IMR-90 (cell line): ENCODE measurements around the gene HOXC12. TPM values are rescaled to one million over a fixed set of nuclear protein-coding genes. Genes with fewer than 3 reads are reported as not detected.

ENCODE experiments used
- ATAC-seq: fragments of 200-7000 bp; cut with Tn5 transposase; 2 replicates; pipeline ENCODE4 v1.9.1; 2020; ENCODE audit warnings: low read depth, mild to moderate bottlenecking, moderate library complexity
- BruUV-seq: library from RNA; stranded (reverse); fragments of 400-500 nt; replicated peaks from 2 replicates; lab custom pipeline; 2021; lab: Mats Ljungman, UMichigan
- CTCF ChIA-PET: fragments of 300-600 bp; formaldehyde crosslinking; extraction: SDS; loops from one replicate; lab custom pipeline; 2021; ENCODE audit warnings: antibody characterized with exemption; lab: Yijun Ruan, JAX
- POLR2A ChIA-PET: fragments of 300-600 bp; sonication (Branson Sonifier 250); formaldehyde crosslinking; loops from one replicate; lab custom pipeline; 2022; ENCODE audit warnings: antibody characterized with exemption; ENCODE audit not compliant: unreplicated experiment; lab: Charles Lee
- DNase-seq: peaks from one replicate; pipeline ENCODE4 v3.0.0; 2013
- H2AFZ ChIP-seq: replicated peaks from 2 replicates; pipeline ENCODE3; 2013; ENCODE audit warnings: low read length, mild to moderate bottlenecking; ENCODE audit not compliant: poor library complexity
- H2AK5ac ChIP-seq: 2 replicates; pipeline ENCODE4 v1.6.1; 2013; ENCODE audit warnings: low read depth, low read length, inconsistent platforms
- H2AK9ac ChIP-seq: replicated peaks from 2 replicates; pipeline ENCODE3; 2013; ENCODE audit warnings: mild to moderate bottlenecking, low read depth, low read length, moderate library complexity; ENCODE audit not compliant: poor library complexity
- H2BK120ac ChIP-seq: 2 replicates; pipeline ENCODE4 v1.6.1; 2013; ENCODE audit warnings: low read depth, low read length, inconsistent platforms
- H2BK15ac ChIP-seq: 3 replicates; pipeline ENCODE4 v1.6.1; 2013; ENCODE audit warnings: low read depth, low read length, inconsistent platforms
- H2BK20ac ChIP-seq: 2 replicates; pipeline ENCODE4 v1.6.1; 2013; ENCODE audit warnings: low read depth, mild to moderate bottlenecking, inconsistent platforms, low read length, moderate library complexity
- H2BK5ac ChIP-seq: 2 replicates; pipeline ENCODE4 v1.6.1; 2013; ENCODE audit warnings: mild to moderate bottlenecking, low read depth, low read length, inconsistent platforms; ENCODE audit not compliant: poor library complexity, severe bottlenecking
- H3K14ac ChIP-seq: replicated peaks from 2 replicates; pipeline ENCODE4 v1.6.1; 2013; ENCODE audit warnings: low read depth, low read length, inconsistent platforms
- H3K18ac ChIP-seq: 2 replicates; pipeline ENCODE4 v1.6.1; 2013; ENCODE audit warnings: low read depth, low read length, control low read depth
- H3K23ac ChIP-seq: 2 replicates; pipeline ENCODE4 v1.6.1; 2013; ENCODE audit warnings: low read depth, low read length, inconsistent platforms
- H3K27ac ChIP-seq: 2 replicates; pipeline ENCODE4 v1.5.1; 2013; ENCODE audit warnings: mild to moderate bottlenecking, control low read depth, low read length; ENCODE audit not compliant: insufficient read depth
- H3K27me3 ChIP-seq: 2 replicates; pipeline ENCODE4 v1.6.1; 2013; ENCODE audit warnings: low read length; ENCODE audit not compliant: control insufficient read depth, insufficient read depth
- H3K36me3 ChIP-seq: 2 replicates; pipeline ENCODE4 v1.6.1; 2013; ENCODE audit warnings: low read length, mixed read lengths; ENCODE audit not compliant: control insufficient read depth, insufficient read depth
- H3K4ac ChIP-seq: 2 replicates; pipeline ENCODE4 v1.6.1; 2013; ENCODE audit warnings: low read depth, low read length, inconsistent platforms
- H3K4me1 ChIP-seq: 2 replicates; pipeline ENCODE4 v1.6.1; 2013; ENCODE audit warnings: low read length, mixed read lengths; ENCODE audit not compliant: control insufficient read depth, insufficient read depth
- H3K4me2 ChIP-seq: 2 replicates; pipeline ENCODE4 v1.6.1; 2013; ENCODE audit warnings: low read depth, mild to moderate bottlenecking, control low read depth, low read length, moderate library complexity
- H3K4me3 ChIP-seq: 2 replicates; pipeline ENCODE4 v1.5.1; 2013; ENCODE audit warnings: low read depth, mild to moderate bottlenecking, control low read depth, low read length, moderate library complexity; ENCODE audit not compliant: insufficient read depth
- H3K56ac ChIP-seq: 2 replicates; pipeline ENCODE4 v1.6.1; 2013; ENCODE audit warnings: low read length, inconsistent platforms; ENCODE audit not compliant: insufficient read depth; ENCODE audit errors: extremely low read depth
- H3K79me1 ChIP-seq, 2 experiments: 2 replicates each; pipeline ENCODE4 v1.6.1; 2013; ENCODE audit warnings: low read length in 2 of 2, inconsistent platforms in 1 of 2, low read depth in 1 of 2
- H3K9ac ChIP-seq: 2 replicates; pipeline ENCODE4 v1.6.1; 2013; ENCODE audit warnings: low read depth, low read length, control low read depth
- H3K9me1 ChIP-seq: 2 replicates; pipeline ENCODE4 v1.6.1; 2013; ENCODE audit warnings: low read length, inconsistent platforms; ENCODE audit not compliant: insufficient read depth
- H3K9me3 ChIP-seq: 2 replicates; pipeline ENCODE4 v1.6.1; 2013; ENCODE audit warnings: low read length; ENCODE audit not compliant: control insufficient read depth, insufficient read depth
- H4K20me1 ChIP-seq: 2 replicates; pipeline ENCODE4 v1.6.1; 2013; ENCODE audit warnings: low read length, inconsistent platforms; ENCODE audit not compliant: insufficient read depth
- H4K5ac ChIP-seq: 2 replicates; pipeline ENCODE4 v1.6.1; 2013; ENCODE audit warnings: mild to moderate bottlenecking, low read depth, low read length, control low read depth
- H4K8ac ChIP-seq, 2 experiments: 2 replicates each; pipeline ENCODE4 v1.6.1; 2013; ENCODE audit warnings: low read depth in 2 of 2, low read length in 2 of 2, control low read depth in 1 of 2, inconsistent platforms in 1 of 2
- H4K91ac ChIP-seq: 2 replicates; pipeline ENCODE4 v1.6.1; 2013; ENCODE audit warnings: low read depth, low read length, inconsistent platforms; ENCODE audit not compliant: insufficient read depth
- BHLHE40 ChIP-seq: fragments of 150-350 bp; IDR thresholded peaks from 2 replicates; pipeline ENCODE4 v1.6.1; 2016; ENCODE audit warnings: mild to moderate bottlenecking, low read depth, low read length
- CEBPB ChIP-seq: IDR thresholded peaks from 2 replicates; pipeline ENCODE4 v1.6.1; 2012; ENCODE audit warnings: low read depth, low read length, improper control_type of control experiment
- CHD1 ChIP-seq: IDR thresholded peaks from 2 replicates; pipeline ENCODE4 v1.6.1; 2012; ENCODE audit warnings: low read depth, low read length, improper control_type of control experiment
- CTCF ChIP-seq: conservative IDR thresholded peaks from 2 replicates; pipeline ENCODE4 v1.5.1; 2012; ENCODE audit warnings: mild to moderate bottlenecking, low read depth, low read length, improper control_type of control experiment
- ELK1 ChIP-seq: fragments of 150-350 bp; IDR thresholded peaks from 2 replicates; pipeline ENCODE4 v1.6.1; 2016; ENCODE audit warnings: low read depth, mild to moderate bottlenecking, low read length, moderate library complexity, borderline replicate concordance
- FOS ChIP-seq: fragments of 150-350 bp; IDR thresholded peaks from 2 replicates; pipeline ENCODE4 v1.6.1; 2016; ENCODE audit warnings: low read depth, low read length
- MAFK ChIP-seq: IDR thresholded peaks from 2 replicates; pipeline ENCODE4 v1.6.1; 2012; ENCODE audit warnings: low read depth, low read length, improper control_type of control experiment
- MAZ ChIP-seq: IDR thresholded peaks from 2 replicates; pipeline ENCODE4 v1.6.1; 2012; ENCODE audit warnings: low read depth, mild to moderate bottlenecking, low read length, improper control_type of control experiment, moderate library complexity, borderline replicate concordance
- MXI1 ChIP-seq: IDR thresholded peaks from 2 replicates; pipeline ENCODE4 v1.6.1; 2012; ENCODE audit warnings: low read depth, mild to moderate bottlenecking, low read length, moderate library complexity, borderline replicate concordance
- NFE2L2 ChIP-seq: fragments of 150-350 bp; IDR thresholded peaks from 2 replicates; pipeline ENCODE4 v1.6.1; 2016; ENCODE audit warnings: low read depth, mild to moderate bottlenecking, low read length
- POLR2A ChIP-seq: IDR thresholded peaks from 2 replicates; pipeline ENCODE4 v1.6.1; 2012; ENCODE audit warnings: mild to moderate bottlenecking, low read depth, low read length
- RAD21 ChIP-seq: IDR thresholded peaks from 2 replicates; pipeline ENCODE4 v1.6.1; 2012; ENCODE audit warnings: low read length, improper control_type of control experiment
- RCOR1 ChIP-seq: IDR thresholded peaks from 2 replicates; pipeline ENCODE4 v1.6.1; 2012; ENCODE audit warnings: mild to moderate bottlenecking, low read length, improper control_type of control experiment; ENCODE audit not compliant: insufficient replicate concordance
- RFX5 ChIP-seq: IDR thresholded peaks from 2 replicates; pipeline ENCODE4 v1.8.0; 2012; ENCODE audit warnings: low read depth, mild to moderate bottlenecking, low read length, moderate library complexity
- SMC3 ChIP-seq: fragments of 150-350 bp; IDR thresholded peaks from 2 replicates; pipeline ENCODE4 v1.6.1; 2016; ENCODE audit warnings: low read depth, mild to moderate bottlenecking, antibody characterized with exemption, low read length, moderate library complexity
- USF2 ChIP-seq: fragments of 150-350 bp; IDR thresholded peaks from 2 replicates; pipeline ENCODE4 v1.6.1; 2017; ENCODE audit warnings: mild to moderate bottlenecking, antibody characterized with exemption, low read length, low read depth
- WGBS, 2 experiments: methylation state at CpG; one replicate each; pipeline versions ENCODE4 v1.1.5 to v1.1.7; 2013; ENCODE audit warnings: missing lambda C conversion rate in 2 of 2; ENCODE audit not compliant: insufficient read length in 1 of 2; ENCODE audit errors: extremely low coverage in 2 of 2; 5-methylcytosine and 5-hydroxymethylcytosine counted together
- dilution Hi-C: fragments of 300-500 bp; cut with HindIII; formaldehyde crosslinking; loops from one replicate; pipeline ENCODE4 v1.14.3; 2018; ENCODE audit warnings: low sequenced_read_pairs; ENCODE audit not compliant: unreplicated experiment
- in situ Hi-C: fragments of 300-500 bp; cut with MboI; formaldehyde crosslinking; loops from 3 replicates; pipeline ENCODE4 v1.14.3; 2019; ENCODE audit warnings: low sequenced_read_pairs, inconsistent platforms, mixed read lengths
- intact Hi-C: fragments of 100-400 bp; cut with micrococcal nuclease; formaldehyde crosslinking; loops from 2 replicates; pipeline ENCODE4 v1.10.0; 2022
- polyA plus RNA-seq, 3 experiments: library from polyadenylated mRNA; depleted of rRNA; stranded (reverse); fragments of >200 nt; gene quantifications; 2 replicates each; pipeline ENCODE4 v1.2.3, GENCODE V29; 2012; ENCODE audit warnings: low replicate concordance in 1 of 3
- total RNA-seq: library from RNA; depleted of rRNA; stranded (reverse); fragments of >200 nt; gene quantifications from 2 replicates; pipeline ENCODE4 v1.2.3, GENCODE V29; 2012

Gene HOXC12
- total and polyA plus RNA-seq, 2 of the 4 experiments (the other 2 are of a cell fraction): not detected

GRCh38 chr12:53980802-53981496 is 26.2 kb downstream of the HOXC12 start:
- Histone ChIP-seq H3K9ac (no peak overlapping the region), H3K14ac (no peak overlapping the region), H2AK5ac (no peak overlapping the region), H3K36me3 (no peaks in the 10 kb centered on the region), H3K18ac (no peak overlapping the region), H4K5ac (no peak overlapping the region), H3K9me3 (peaks cover 4% of the 10 kb centered on the region), H3K4ac (no peak overlapping the region), H3K79me1 (no peaks in the 10 kb centered on the region), H2BK5ac (no peak overlapping the region), H3K27me3 (peaks cover 93% of the 10 kb centered on the region), H2BK20ac (no peak overlapping the region), H3K23ac (no peak overlapping the region), H3K56ac (no peak overlapping the region), H3K27ac (no peak overlapping the region), H4K20me1 (no peaks in the 10 kb centered on the region), H2AFZ (no peak overlapping the region), H2BK15ac (no peak overlapping the region), H3K4me3 (no peak overlapping the region), H3K9me1 (no peaks in the 10 kb centered on the region), H3K4me2 (no peak overlapping the region), H3K4me1 (no peaks in the 10 kb centered on the region), H2AK9ac (no peak overlapping the region), H4K91ac (no peak overlapping the region), H2BK120ac (no peak overlapping the region), H4K8ac (no peak overlapping the region)
- no TSS peak for BruUV-seq
- POLR2A ChIA-PET: interaction anchor here (0.6 kb wide), 1 partner anchor 19 kb away, joined by 3 read pairs; the partner anchor contains the start of gene HOXC9
- ATAC-seq (no peak), DNase-seq (no peak)
- CTCF ChIA-PET: no interaction called here
- intact Hi-C loops (no loop called here), dilution Hi-C loops (no loop called here), in situ Hi-C loops (no loop called here)
- TF ChIP-seq RFX5: no peak
- no peak for TF ChIP-seq NFE2L2
- no peak for TF ChIP-seq RCOR1
- TF ChIP-seq FOS: no peak
- TF ChIP-seq CTCF: no peak
- no peak for TF ChIP-seq RAD21
- TF ChIP-seq BHLHE40: no peak
- no peak for TF ChIP-seq POLR2A
- no peak for TF ChIP-seq CEBPB
- no peak for TF ChIP-seq SMC3
- TF ChIP-seq USF2: no peak
- no peak for TF ChIP-seq MAZ
- no peak for TF ChIP-seq MXI1
- no peak for TF ChIP-seq MAFK
- TF ChIP-seq ELK1: no peak
- TF ChIP-seq CHD1: no peak
- WGBS, 2 experiments: 23% methylated on average over 7 of the region's 15 CpGs; no CpG with 5 or more reads in 1 of the 2 experiments
